Esophagus (tissue), 2 donors: ENCODE measurements around the gene YTHDF1. TPM values are rescaled to one million over a fixed set of nuclear protein-coding genes. Genes with fewer than 3 reads are reported as not detected.

ENCODE experiments used
- H3K27ac ChIP-seq, 2 donors: one replicate each; pipeline ENCODE4 v1.5.1; 2013; ENCODE audit warnings: low read depth in 2 of 2, mild to moderate bottlenecking in 2 of 2, inconsistent platforms in 1 of 2, low read length in 1 of 2, moderate library complexity in 1 of 2
- H3K27me3 ChIP-seq, 2 donors: one replicate each; pipeline ENCODE4 v1.6.1; 2013; ENCODE audit warnings: low read length in 2 of 2, control low read depth in 1 of 2, mild to moderate bottlenecking in 1 of 2; ENCODE audit not compliant: insufficient read depth in 2 of 2, control insufficient read depth in 1 of 2
- H3K36me3 ChIP-seq, 2 donors: one replicate each; pipeline ENCODE4 v1.6.1; 2013; ENCODE audit warnings: low read length in 1 of 2; ENCODE audit not compliant: control insufficient read depth in 2 of 2, insufficient read depth in 2 of 2
- H3K4me1 ChIP-seq, 2 donors: one replicate each; pipeline ENCODE4 v1.6.1; 2013; ENCODE audit warnings: low read length in 1 of 2; ENCODE audit not compliant: control insufficient read depth in 2 of 2, insufficient read depth in 2 of 2
- H3K4me3 ChIP-seq, 2 donors: one replicate each; pipeline ENCODE4 v1.5.1; 2013; ENCODE audit warnings: low read length in 2 of 2, mild to moderate bottlenecking in 2 of 2, low read depth in 1 of 2, moderate library complexity in 1 of 2
- H3K9me3 ChIP-seq, 2 donors: one replicate each; pipeline ENCODE4 v1.6.1; 2013; ENCODE audit warnings: mild to moderate bottlenecking in 2 of 2, low read depth in 1 of 2, low read length in 1 of 2, moderate library complexity in 1 of 2; ENCODE audit not compliant: control insufficient read depth in 2 of 2, insufficient read depth in 1 of 2
- WGBS, 2 donors: extraction: QIAGEN DNeasy Blood & Tissue Kit; methylation state at CpG; one replicate each; pipeline ENCODE4 v1.1.7; 2013; 5-methylcytosine and 5-hydroxymethylcytosine counted together
- polyA plus RNA-seq, 2 donors: library from polyadenylated mRNA; stranded (reverse); fragments of 200-250 nt; gene quantifications; one replicate each; pipeline ENCODE4 v1.2.3, GENCODE V29; 2013
- donor health status: healthy with polysubstance abuse.
- donor health status: Bipolar disorder and iron deficiency.

YTHDF1 gene
- polyA plus RNA-seq, 2 donors = 13.1 to 15.7 TPM

GRCh38 chr20:63176427-63177133 is 39.4 kb downstream of the YTHDF1 start:
- WGBS, 2 donors = 6 to 8% methylated on average over 46 to 49 of the region's 49 CpGs
- no peak overlapping the region for H3K4me3 ChIP-seq
- H3K27me3 ChIP-seq = peaks cover 15 to 39% of the 10 kb centered on the region in 2 donors
- H3K9me3 ChIP-seq = peaks cover 0 to 5% of the 10 kb centered on the region in 2 donors
- peaks cover 10 to 11% of the 10 kb centered on the region in 2 donors for H3K4me1 ChIP-seq
- H3K36me3 ChIP-seq = no peaks in the 10 kb centered on the region
- H3K27ac ChIP-seq = no peak overlapping the region

DNA sequence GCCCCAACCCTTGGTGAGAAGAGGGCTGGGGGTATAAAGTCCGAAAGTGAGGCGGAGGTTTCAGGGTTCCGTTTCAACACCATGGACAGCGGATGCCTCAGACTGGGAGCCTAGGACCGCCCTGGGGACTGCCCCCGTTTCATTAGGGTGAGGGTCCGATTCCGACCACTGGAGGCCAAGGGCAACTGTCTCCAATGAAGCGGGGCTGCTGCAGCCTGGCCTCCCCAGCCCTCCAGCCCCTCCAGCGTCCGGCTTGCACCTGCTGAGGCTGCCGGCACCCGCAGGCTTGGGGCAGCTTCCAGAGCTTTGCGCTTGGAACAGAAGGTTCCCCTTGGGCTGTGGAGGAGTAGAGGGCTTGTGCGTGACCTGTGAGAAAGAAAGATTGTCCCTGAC is 39.9 kb downstream of the YTHDF1 start:
- H3K4me3 ChIP-seq = no peak overlapping the region
- H3K4me1 ChIP-seq = peaks cover 10 to 11% of the 10 kb centered on the region in 2 donors
- peaks cover 0 to 5% of the 10 kb centered on the region in 2 donors for H3K9me3 ChIP-seq
- H3K27ac ChIP-seq = no peak overlapping the region
- WGBS, 2 donors = 4 to 7% methylated on average over 15 of the region's 15 CpGs
- H3K27me3 ChIP-seq = peaks cover 15 to 39% of the 10 kb centered on the region in 2 donors
- H3K36me3 ChIP-seq = no peaks in the 10 kb centered on the region

- WGBS, 2 donors = 4 to 5% methylated on average over 65 to 75 of the region's 77 CpGs
- H3K4me1 ChIP-seq = peaks cover 10 to 11% of the 10 kb centered on the region in 2 donors
Observed at GRCh38 chr20:63175038-63175895, 40.7 kb downstream of the YTHDF1 start.

DNA sequence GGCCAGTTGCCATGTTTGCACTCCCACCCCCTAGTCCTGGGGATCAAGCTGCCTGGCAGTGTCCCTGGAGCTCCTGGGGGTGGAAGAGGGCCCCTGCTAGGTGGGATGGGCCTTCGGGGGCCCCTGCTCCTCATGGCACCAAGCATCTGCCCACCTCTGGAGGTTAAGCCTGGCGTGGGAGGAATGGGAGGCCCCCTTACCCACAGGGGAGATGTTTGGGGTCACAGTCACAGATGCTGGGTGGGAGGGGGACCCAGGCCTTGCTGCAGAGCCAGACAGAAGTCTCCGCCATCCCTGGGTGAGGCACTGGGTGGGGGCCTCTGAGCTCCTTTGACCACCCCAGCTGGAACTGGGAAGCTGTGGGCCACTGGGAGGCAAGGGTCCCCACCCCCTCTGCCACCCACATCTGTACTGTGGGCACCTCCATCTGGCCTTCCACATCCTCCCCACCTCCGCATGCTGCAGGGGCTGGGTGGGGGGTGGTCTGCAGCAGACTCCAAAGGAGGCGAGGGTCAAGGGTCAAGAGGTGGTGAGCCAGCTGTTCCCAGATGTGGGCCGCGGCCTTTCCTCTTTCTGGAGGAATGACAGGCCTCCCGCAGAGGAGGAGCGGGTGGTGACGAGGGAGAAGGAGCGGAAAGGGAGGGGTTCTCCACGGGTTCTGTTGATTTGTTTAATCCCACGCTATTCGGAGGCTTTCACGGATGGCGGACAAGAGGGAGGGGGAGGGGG is 41.5 kb downstream of the YTHDF1 start:
- WGBS, 2 donors = 10 to 17% methylated on average over 10 to 16 of the region's 16 CpGs
- Histone ChIP-seq H3K4me1 (peaks cover 10 to 11% of the 10 kb centered on the region in 2 donors), H3K27me3 (peaks cover 15 to 37% of the 10 kb centered on the region in 2 donors), H3K27ac (no peak overlapping the region), H3K4me3 (no peak overlapping the region), H3K9me3 (peaks cover 0 to 5% of the 10 kb centered on the region in 2 donors), H3K36me3 (no peaks in the 10 kb centered on the region)

More at GRCh38 chr20:63175038-63175895, 40.7 kb downstream of the YTHDF1 start:
- no peaks in the 10 kb centered on the region for H3K36me3 ChIP-seq
- peaks cover 15 to 39% of the 10 kb centered on the region in 2 donors for H3K27me3 ChIP-seq
- H3K9me3 ChIP-seq = peaks cover 0 to 5% of the 10 kb centered on the region in 2 donors
- H3K27ac ChIP-seq = no peak overlapping the region
- H3K4me3 ChIP-seq = no peak overlapping the region

DNA sequence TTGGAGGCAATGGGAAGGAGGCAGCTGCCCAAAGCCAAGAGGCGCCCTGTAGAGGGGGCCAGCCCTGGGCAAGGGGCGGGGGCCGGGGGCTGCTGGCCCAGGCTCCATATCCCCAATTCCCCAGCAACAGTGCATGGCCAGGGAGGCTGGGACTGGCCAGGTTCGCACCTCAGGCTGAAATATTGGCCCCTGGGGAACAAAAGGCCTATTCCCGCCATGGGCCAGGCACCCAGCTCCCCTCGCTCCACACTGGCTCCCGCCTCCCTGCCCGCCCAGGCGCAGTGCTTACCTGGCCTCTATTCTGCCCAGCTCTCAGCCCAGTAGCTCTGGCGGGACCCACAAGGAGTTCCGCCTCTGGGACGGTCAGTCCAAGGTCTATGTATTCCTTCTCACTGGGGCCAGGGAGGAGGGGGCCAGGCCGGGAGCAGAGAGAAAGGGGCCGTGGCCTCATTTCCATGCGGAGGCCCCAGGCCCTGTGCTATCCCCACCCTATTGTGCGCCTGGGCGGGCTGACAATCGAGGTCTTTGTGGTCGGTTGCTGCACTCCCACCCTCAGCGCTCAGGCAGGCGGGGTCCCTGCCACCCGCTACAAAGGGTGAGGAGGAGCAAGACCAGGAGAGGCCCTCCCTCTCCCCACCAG is 42.3 kb downstream of the YTHDF1 start:
- no peak overlapping the region for H3K27ac ChIP-seq
- peaks cover 0 to 5% of the 10 kb centered on the region in 2 donors for H3K9me3 ChIP-seq
- H3K4me1 ChIP-seq = peaks cover 6 to 7% of the 10 kb centered on the region in 2 donors
- H3K27me3 ChIP-seq = peaks cover 15 to 32% of the 10 kb centered on the region in 2 donors
- H3K36me3 ChIP-seq = no peaks in the 10 kb centered on the region
- H3K4me3 ChIP-seq = no peak overlapping the region
- WGBS, 2 donors = 31 to 33% methylated on average over 22 of the region's 22 CpGs

GRCh38 chr20:63172726-63173125 is 43.2 kb downstream of the YTHDF1 start:
- 35 to 48% methylated on average over 7 to 8 of the region's 8 CpGs for WGBS, 2 donors
- Histone ChIP-seq H3K4me3 (no peak overlapping the region), H3K27ac (no peak overlapping the region), H3K9me3 (peaks cover 0 to 5% of the 10 kb centered on the region in 2 donors), H3K27me3 (peaks cover 15 to 27% of the 10 kb centered on the region in 2 donors), H3K4me1 (peaks cover 4 to 5% of the 10 kb centered on the region in 2 donors), H3K36me3 (no peaks in the 10 kb centered on the region)

GRCh38 chr20:63171991-63172390 is 43.9 kb downstream of the YTHDF1 start:
- Histone ChIP-seq H3K9me3 (peaks cover 0 to 2% of the 10 kb centered on the region in 2 donors), H3K27me3 (peaks cover 15 to 27% of the 10 kb centered on the region in 2 donors), H3K4me3 (no peak overlapping the region), H3K4me1 (peaks cover 3 to 4% of the 10 kb centered on the region in 2 donors), H3K36me3 (no peaks in the 10 kb centered on the region), H3K27ac (no peak overlapping the region)
- 61 to 70% methylated on average over 5 of the region's 5 CpGs for WGBS, 2 donors

DNA sequence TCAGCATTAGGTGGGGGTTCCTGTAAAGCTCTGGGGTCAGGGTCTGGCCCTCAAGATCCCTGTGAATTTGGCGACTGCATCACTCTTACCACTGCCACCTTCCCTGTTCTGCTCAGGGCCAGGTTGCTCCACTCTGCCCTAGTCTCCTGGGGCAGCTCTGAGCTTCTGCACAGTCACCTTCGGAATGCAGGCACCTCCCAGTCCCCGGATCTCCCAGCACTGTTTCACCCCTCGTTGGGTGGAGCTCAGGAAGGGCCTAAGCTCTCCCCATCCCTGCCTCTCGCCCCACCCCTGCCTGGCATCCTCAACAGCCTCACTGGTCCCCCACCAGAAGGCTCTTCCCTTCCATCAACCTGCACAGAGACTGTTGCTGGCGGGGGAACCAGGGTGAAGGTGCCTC is 46.2 kb downstream of the YTHDF1 start:
- no peak overlapping the region for H3K4me3 ChIP-seq
- WGBS, 2 donors = 32 to 41% methylated on average over 6 of the region's 6 CpGs
- peaks cover 0 to 10% of the 10 kb centered on the region in 2 donors for H3K27me3 ChIP-seq
- no peak overlapping the region for H3K27ac ChIP-seq
- H3K4me1 ChIP-seq = no peaks in the 10 kb centered on the region
- H3K9me3 ChIP-seq = no peaks in the 10 kb centered on the region
- H3K36me3 ChIP-seq = no peaks in the 10 kb centered on the region

GRCh38 chr20:63168861-63169260 is 47.1 kb downstream of the YTHDF1 start:
- WGBS, 2 donors = 62 to 68% methylated on average over 10 to 12 of the region's 12 CpGs
- Histone ChIP-seq H3K27me3 (peaks cover 0 to 6% of the 10 kb centered on the region in 2 donors), H3K4me3 (no peak overlapping the region), H3K9me3 (no peaks in the 10 kb centered on the region), H3K4me1 (no peaks in the 10 kb centered on the region), H3K27ac (no peak overlapping the region), H3K36me3 (no peaks in the 10 kb centered on the region)
